Kidney (tissue), 14 donors: ENCODE measurements around the gene PTGER1. TPM values are rescaled to one million over a fixed set of nuclear protein-coding genes. Genes with fewer than 3 reads are reported as not detected.

Source experiments
- DNase-seq, 5 donors: peaks; one replicate each; pipeline ENCODE4 v3.0.0-alpha.2; 2013 to 2020
- FAIRE-seq: peaks from 2 replicates; lab custom pipeline; 2012; peaks lifted over from hg19 to GRCh38; lab: Jason Lieb, UNC
- H3K27ac ChIP-seq, 2 donors: one replicate each; pipeline ENCODE4 v1.7.0; 2013; ENCODE audit warnings: low read depth in 2 of 2, low read length in 2 of 2, inconsistent platforms in 1 of 2
- H3K27me3 ChIP-seq: one replicate; pipeline ENCODE4 v1.7.1; 2013; ENCODE audit warnings: low read length, inconsistent platforms; ENCODE audit not compliant: control insufficient read depth, insufficient read depth
- H3K36me3 ChIP-seq, 3 donors: one replicate each; pipeline versions ENCODE4 v1.7.0 to v1.7.1; 2013; ENCODE audit warnings: low read length in 3 of 3, control low read depth in 1 of 3, inconsistent platforms in 1 of 3; ENCODE audit not compliant: insufficient read depth in 3 of 3, control insufficient read depth in 2 of 3
- H3K4me1 ChIP-seq, 3 donors: one replicate each; pipeline versions ENCODE4 v1.7.0 to v1.7.1; 2013; ENCODE audit warnings: low read length in 3 of 3, inconsistent platforms in 1 of 3, low read depth in 1 of 3; ENCODE audit not compliant: control insufficient read depth in 2 of 3, insufficient read depth in 2 of 3
- H3K4me3 ChIP-seq, 3 donors: one replicate each; pipeline versions ENCODE4 v1.7.0 to v1.8.1; 2013; ENCODE audit warnings: low read length in 3 of 3, control low read depth in 1 of 3, inconsistent platforms in 1 of 3
- H3K9ac ChIP-seq, 3 donors: one replicate each; pipeline versions ENCODE4 v1.7.0 to v1.7.1; 2013; ENCODE audit warnings: low read length in 3 of 3, control low read depth in 1 of 3, inconsistent platforms in 1 of 3
- H3K9me3 ChIP-seq, 3 donors: one replicate each; pipeline versions ENCODE4 v1.7.0 to v1.7.1; 2013; ENCODE audit warnings: low read length in 3 of 3, control low read depth in 1 of 3, inconsistent platforms in 1 of 3; ENCODE audit not compliant: control insufficient read depth in 2 of 3, insufficient read depth in 1 of 3
- intact Hi-C: fragments of 100-400 bp; cut with DNase I; formaldehyde crosslinking; loops from one replicate; pipeline ENCODE4 v1.11.1; 2022
- polyA plus RNA-seq: library from polyadenylated mRNA; stranded (reverse); fragments of 350-450 nt; fragmentation: Illumina TruSeq; extraction: RNeasy Lipid Tissue Mini Kit (QIAGEN cat#74804); gene quantifications from one replicate; pipeline ENCODE4 v1.2.3, GENCODE V29; 2014; ENCODE audit warnings: low read depth, low replicate concordance; ENCODE audit not compliant: insufficient read depth
- total RNA-seq: library from RNA; stranded (reverse); fragmentation: NEBNext Ultra II Directional; extraction: Animal tissue kit (Norgen Biotek cat#: 25700); gene quantifications from one replicate; pipeline ENCODE4 v1.2.1, GENCODE V29; 2021
- TF ChIP-seq, protein P1 (sequence below): IDR thresholded peaks from 3 replicates; pipeline ENCODE4 v1.5.1; 2012; ENCODE audit warnings: mild to moderate bottlenecking, moderate library complexity, borderline replicate concordance; ENCODE audit not compliant: insufficient read depth; ENCODE audit errors: extremely low read depth
- donor health status: control.
- donor health status: control.
- donor health status: control.
- donor health status: control.
- donor health status: control.
- donor health status: DM: yes; HTN: yes; CAD: no.
- donor health status: Normal renal cell carcinoma (clear cell type).

The PTGER1 gene
- total and polyA plus RNA-seq, 2 donors from 2014 or later: 14.3 to 19.0 TPM

- Histone ChIP-seq H3K36me3 (no peaks in the 10 kb centered on the region), H3K9me3 (no peaks in the 10 kb centered on the region), H3K27ac (no peak overlapping the region), H3K4me1 (no peaks in the 10 kb centered on the region), H3K9ac (no peak overlapping the region), H3K4me3 (no peak overlapping the region), H3K27me3 (no peaks in the 10 kb centered on the region)
- DNase-seq: no peak
- intact Hi-C loops: no loop called here
- no peak for FAIRE-seq
- TF ChIP-seq, protein P1, sequence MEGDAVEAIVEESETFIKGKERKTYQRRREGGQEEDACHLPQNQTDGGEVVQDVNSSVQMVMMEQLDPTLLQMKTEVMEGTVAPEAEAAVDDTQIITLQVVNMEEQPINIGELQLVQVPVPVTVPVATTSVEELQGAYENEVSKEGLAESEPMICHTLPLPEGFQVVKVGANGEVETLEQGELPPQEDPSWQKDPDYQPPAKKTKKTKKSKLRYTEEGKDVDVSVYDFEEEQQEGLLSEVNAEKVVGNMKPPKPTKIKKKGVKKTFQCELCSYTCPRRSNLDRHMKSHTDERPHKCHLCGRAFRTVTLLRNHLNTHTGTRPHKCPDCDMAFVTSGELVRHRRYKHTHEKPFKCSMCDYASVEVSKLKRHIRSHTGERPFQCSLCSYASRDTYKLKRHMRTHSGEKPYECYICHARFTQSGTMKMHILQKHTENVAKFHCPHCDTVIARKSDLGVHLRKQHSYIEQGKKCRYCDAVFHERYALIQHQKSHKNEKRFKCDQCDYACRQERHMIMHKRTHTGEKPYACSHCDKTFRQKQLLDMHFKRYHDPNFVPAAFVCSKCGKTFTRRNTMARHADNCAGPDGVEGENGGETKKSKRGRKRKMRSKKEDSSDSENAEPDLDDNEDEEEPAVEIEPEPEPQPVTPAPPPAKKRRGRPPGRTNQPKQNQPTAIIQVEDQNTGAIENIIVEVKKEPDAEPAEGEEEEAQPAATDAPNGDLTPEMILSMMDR: no peak
These were observed 47.7 kb downstream of the PTGER1 start for GRCh38 chr19:14427461-14427860.

- H3K36me3 ChIP-seq: no peaks in the 10 kb centered on the region
- no peak overlapping the region for H3K4me3 ChIP-seq
- H3K9ac ChIP-seq: no peak overlapping the region
- FAIRE-seq (no peak), DNase-seq (no peak)
- H3K4me1 ChIP-seq: no peaks in the 10 kb centered on the region
- TF ChIP-seq, protein P1: no peak
- intact Hi-C loops: no loop called here
- H3K27me3 ChIP-seq: no peaks in the 10 kb centered on the region
- no peak overlapping the region for H3K27ac ChIP-seq
- H3K9me3 ChIP-seq: no peaks in the 10 kb centered on the region
These were observed 49.4 kb downstream of the PTGER1 start for GRCh38 chr19:14425696-14426138.

Other genes starting within 250 kb of the PTGER1 start
- 100 TPM for gene ADGRE5, start 93.9 kb downstream of the PTGER1 start, total RNA-seq
- 16.0 TPM for gene ADGRE5, start 93.9 kb downstream of the PTGER1 start, polyA plus RNA-seq
- gene DDX39A, start 56.0 kb downstream of the PTGER1 start, total RNA-seq: 53.8 TPM
- gene DDX39A, start 56.0 kb downstream of the PTGER1 start, polyA plus RNA-seq: 35.6 TPM
- 103 TPM for gene PKN1, start 42.0 kb downstream of the PTGER1 start, total RNA-seq
- 67.7 TPM for gene PKN1, start 42.0 kb downstream of the PTGER1 start, polyA plus RNA-seq
- gene GIPC1, start 20.8 kb upstream of the PTGER1 start, total RNA-seq: 94.6 TPM
- gene GIPC1, start 20.8 kb upstream of the PTGER1 start, polyA plus RNA-seq: 137 TPM
- 77.9 TPM for gene DNAJB1, start 43.0 kb upstream of the PTGER1 start, total RNA-seq
- 122 TPM for gene DNAJB1, start 43.0 kb upstream of the PTGER1 start, polyA plus RNA-seq
- 132 TPM for gene TECR, start 54.2 kb upstream of the PTGER1 start, total RNA-seq
- 280 TPM for gene TECR, start 54.2 kb upstream of the PTGER1 start, polyA plus RNA-seq
- gene NDUFB7, start 96.7 kb upstream of the PTGER1 start, total RNA-seq: 146 TPM
- gene NDUFB7, start 96.7 kb upstream of the PTGER1 start, polyA plus RNA-seq: 894 TPM
- gene CLEC17A, start 107.7 kb upstream of the PTGER1 start, total RNA-seq: 0.76 TPM
- gene CLEC17A, start 107.7 kb upstream of the PTGER1 start, polyA plus RNA-seq: not detected
- gene ADGRE3, start 199.5 kb upstream of the PTGER1 start, total RNA-seq: 0.25 TPM
- not detected for gene ADGRE3, start 199.5 kb upstream of the PTGER1 start, polyA plus RNA-seq
- gene ZNF333, start 214.7 kb upstream of the PTGER1 start, total RNA-seq: 20.8 TPM
- 4.1 TPM for gene ZNF333, start 214.7 kb upstream of the PTGER1 start, polyA plus RNA-seq